ENCODE data around the gene B3GNT3. TPM values are rescaled to one million over a fixed set of nuclear protein-coding genes. Genes with fewer than 3 reads are reported as not detected.

The B3GNT3 gene
- total and polyA plus RNA-seq, 2 of the 13 experiments (the other 11 are each of a cell fraction or from before 2014, with no cell fraction given), result 0.86 to 4.0 TPM

DNA sequence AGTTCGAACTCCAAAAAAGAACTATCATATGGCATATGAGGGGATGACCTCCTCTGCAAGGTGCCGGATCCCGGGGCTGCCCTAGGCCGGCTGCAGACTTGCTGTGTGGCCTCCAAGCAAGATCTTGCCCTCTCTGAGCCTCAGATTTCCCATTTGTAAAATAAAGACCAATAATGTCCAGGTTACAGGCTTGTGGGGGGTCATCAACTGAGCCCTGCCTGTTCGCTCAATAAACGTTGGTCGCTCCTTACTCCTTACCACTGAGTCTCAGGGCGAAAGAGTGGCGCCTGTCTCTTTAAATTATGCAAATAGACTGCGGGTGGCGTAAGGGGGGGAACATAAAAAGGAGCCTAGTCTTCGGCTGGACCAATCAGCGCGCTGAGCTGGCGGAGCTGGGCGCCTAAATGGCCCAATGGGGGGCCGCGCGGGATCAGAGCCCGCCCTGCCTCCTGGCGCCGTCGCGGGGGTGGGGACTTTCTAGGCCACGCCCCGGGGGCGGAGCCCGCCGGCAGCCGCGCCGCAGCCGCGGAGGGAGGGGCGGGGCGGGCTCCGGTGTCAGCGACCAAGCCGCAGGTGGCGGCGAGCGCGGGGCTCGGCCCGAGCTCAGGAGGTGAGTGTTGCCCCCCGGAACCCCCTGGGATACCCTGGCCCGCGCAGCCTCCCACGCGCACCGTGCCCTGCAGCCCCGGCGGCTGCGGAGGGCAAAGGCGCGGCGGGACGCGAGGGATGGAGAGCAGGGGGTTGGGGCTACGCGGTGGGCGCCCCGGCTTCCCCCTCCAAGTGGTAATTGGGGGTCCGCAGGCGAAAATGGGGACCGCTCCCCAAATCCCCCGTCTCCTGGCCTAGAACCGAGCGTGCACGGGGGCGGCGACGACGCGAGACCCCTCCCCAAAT is 47.5 kb upstream of the B3GNT3 start:
- Histone ChIP-seq H3K4me2 (ENCODE audit: low read depth, low read length) (peak overlapping the region; percentile 82), H3K27me3 (ENCODE audit: control insufficient read depth in 1 of 2, insufficient read depth in 2 of 2, low read length in 2 of 2) (no peaks in the 10 kb centered on the region), H2AFZ (ENCODE audit: low read length) (no peak overlapping the region), H3K9ac (ENCODE audit: insufficient read depth, low read depth, low read length) (peak overlapping the region; percentile 46; the same call in 1 of the 2 replicates), H4K20me1 (ENCODE audit: insufficient read depth, low read length) (no peaks in the 10 kb centered on the region), H3K36me3 (replicated peaks in 1 of 2; ENCODE audit: control insufficient read depth in 1 of 2, insufficient read depth in 2 of 2, low read length in 2 of 2) (no peaks in the 10 kb centered on the region), H3K9me3 (ENCODE audit: low read length) (no peaks in the 10 kb centered on the region), H3K79me2 (ENCODE audit: insufficient read depth, low read length) (no peaks in the 10 kb centered on the region), H3K4me3 (replicated peaks in 1 of 3; ENCODE audit: insufficient read depth in 1 of 3, low read depth in 2 of 3, low read length in 3 of 3) (peak overlapping the region; percentile 37 to 78 (median 67); a peak in 5 of 6 replicates), H3K27ac (ENCODE audit: extremely low read length, insufficient read depth, low read length) (no peak overlapping the region), H3K4me1 (ENCODE audit: insufficient read depth, low read length) (peaks cover 46% of the 10 kb centered on the region)
- POLR2A ChIA-PET, result interaction anchor here (1.0 kb wide), 1 partner anchor 236 kb away, joined by 3 read pairs; the partner anchor contains the start of gene PGLS
- DNase-seq (ENCODE audit: low spot score) (peak; percentile 89), ATAC-seq (peak; percentile 95), FAIRE-seq (no peak)
- no TSS peak for BruUV-seq (replicated peaks)
- WGBS (ENCODE audit: low lambda C conversion rate), result 20% methylated on average over 10 of the region's 75 CpGs
- CTCF ChIA-PET (ENCODE audit: low intra/inter-chr PET ratio, low total read pairs), result no interaction called here
- intact Hi-C loops (cut with micrococcal nuclease; ENCODE audit: unreplicated experiment) (no loop called here), in situ Hi-C loops (cut with HindIII; ENCODE audit: extremely low pct_ligation_motif_present, low pct_unique_long_range_greater_than_20kb) (no loop called here)
- TF ChIP-seq ZFP90 (CRISPR knock-in tag; IDR thresholded peaks at IDR 0.05; ENCODE audit: borderline replicate concordance), result peak; percentile 58; the same call in 1 of the 2 replicates
- TF ChIP-seq NFYB (CRISPR knock-in tag; IDR thresholded peaks at IDR 0.05), result peak; percentile 91
- TF ChIP-seq, protein P1, sequence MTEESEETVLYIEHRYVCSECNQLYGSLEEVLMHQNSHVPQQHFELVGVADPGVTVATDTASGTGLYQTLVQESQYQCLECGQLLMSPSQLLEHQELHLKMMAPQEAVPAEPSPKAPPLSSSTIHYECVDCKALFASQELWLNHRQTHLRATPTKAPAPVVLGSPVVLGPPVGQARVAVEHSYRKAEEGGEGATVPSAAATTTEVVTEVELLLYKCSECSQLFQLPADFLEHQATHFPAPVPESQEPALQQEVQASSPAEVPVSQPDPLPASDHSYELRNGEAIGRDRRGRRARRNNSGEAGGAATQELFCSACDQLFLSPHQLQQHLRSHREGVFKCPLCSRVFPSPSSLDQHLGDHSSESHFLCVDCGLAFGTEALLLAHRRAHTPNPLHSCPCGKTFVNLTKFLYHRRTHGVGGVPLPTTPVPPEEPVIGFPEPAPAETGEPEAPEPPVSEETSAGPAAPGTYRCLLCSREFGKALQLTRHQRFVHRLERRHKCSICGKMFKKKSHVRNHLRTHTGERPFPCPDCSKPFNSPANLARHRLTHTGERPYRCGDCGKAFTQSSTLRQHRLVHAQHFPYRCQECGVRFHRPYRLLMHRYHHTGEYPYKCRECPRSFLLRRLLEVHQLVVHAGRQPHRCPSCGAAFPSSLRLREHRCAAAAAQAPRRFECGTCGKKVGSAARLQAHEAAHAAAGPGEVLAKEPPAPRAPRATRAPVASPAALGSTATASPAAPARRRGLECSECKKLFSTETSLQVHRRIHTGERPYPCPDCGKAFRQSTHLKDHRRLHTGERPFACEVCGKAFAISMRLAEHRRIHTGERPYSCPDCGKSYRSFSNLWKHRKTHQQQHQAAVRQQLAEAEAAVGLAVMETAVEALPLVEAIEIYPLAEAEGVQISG (CRISPR knock-in tag; IDR thresholded peaks at IDR 0.05), result 0 out of 2 replicates have a peak, but pooled peaks have one; percentile 21
- peak; percentile 71 for TF ChIP-seq ZFP36 (IDR thresholded peaks at IDR 0.05; ENCODE audit: borderline replicate concordance, low read depth, low read length, partially characterized antibody)
- TF ChIP-seq, protein P2, sequence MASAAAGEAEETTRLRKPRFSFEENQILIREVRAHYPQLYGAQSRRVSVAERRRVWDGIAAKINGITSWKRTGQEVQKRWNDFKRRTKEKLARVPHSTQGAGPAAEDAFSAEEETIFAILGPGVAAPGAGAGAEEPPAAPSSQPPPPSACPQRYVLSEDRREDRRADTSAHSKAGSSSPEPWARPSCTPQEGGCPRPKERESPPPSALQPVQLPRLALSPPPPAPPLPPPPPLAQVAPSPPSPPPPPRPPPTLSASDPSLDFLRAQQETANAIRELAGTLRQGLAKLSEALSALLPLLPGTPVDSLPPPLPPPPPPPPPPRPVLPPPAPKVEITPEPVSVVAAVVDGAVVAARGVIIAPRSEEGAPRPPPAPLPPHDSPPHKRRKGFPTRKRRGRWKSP (CRISPR knock-in tag; IDR thresholded peaks at IDR 0.05), result no peak
- no peak for TF ChIP-seq SNAI1 (CRISPR knock-in tag; IDR thresholded peaks at IDR 0.05; ENCODE audit: borderline replicate concordance)
- TF ChIP-seq, protein P3, sequence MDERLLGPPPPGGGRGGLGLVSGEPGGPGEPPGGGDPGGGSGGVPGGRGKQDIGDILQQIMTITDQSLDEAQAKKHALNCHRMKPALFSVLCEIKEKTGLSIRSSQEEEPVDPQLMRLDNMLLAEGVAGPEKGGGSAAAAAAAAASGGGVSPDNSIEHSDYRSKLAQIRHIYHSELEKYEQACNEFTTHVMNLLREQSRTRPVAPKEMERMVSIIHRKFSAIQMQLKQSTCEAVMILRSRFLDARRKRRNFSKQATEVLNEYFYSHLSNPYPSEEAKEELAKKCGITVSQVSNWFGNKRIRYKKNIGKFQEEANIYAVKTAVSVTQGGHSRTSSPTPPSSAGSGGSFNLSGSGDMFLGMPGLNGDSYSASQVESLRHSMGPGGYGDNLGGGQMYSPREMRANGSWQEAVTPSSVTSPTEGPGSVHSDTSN (CRISPR knock-in tag; IDR thresholded peaks at IDR 0.05), result no peak
- peak; percentile 43 for TF ChIP-seq GABPB1 (CRISPR knock-in tag; IDR thresholded peaks at IDR 0.05)
- TF ChIP-seq CEBPB (IDR thresholded peaks at IDR 0.05; ENCODE audit: borderline replicate concordance, low read depth, low read length), result peak; percentile 39; the same call in 1 of the 2 replicates
- TF ChIP-seq, protein P4, sequence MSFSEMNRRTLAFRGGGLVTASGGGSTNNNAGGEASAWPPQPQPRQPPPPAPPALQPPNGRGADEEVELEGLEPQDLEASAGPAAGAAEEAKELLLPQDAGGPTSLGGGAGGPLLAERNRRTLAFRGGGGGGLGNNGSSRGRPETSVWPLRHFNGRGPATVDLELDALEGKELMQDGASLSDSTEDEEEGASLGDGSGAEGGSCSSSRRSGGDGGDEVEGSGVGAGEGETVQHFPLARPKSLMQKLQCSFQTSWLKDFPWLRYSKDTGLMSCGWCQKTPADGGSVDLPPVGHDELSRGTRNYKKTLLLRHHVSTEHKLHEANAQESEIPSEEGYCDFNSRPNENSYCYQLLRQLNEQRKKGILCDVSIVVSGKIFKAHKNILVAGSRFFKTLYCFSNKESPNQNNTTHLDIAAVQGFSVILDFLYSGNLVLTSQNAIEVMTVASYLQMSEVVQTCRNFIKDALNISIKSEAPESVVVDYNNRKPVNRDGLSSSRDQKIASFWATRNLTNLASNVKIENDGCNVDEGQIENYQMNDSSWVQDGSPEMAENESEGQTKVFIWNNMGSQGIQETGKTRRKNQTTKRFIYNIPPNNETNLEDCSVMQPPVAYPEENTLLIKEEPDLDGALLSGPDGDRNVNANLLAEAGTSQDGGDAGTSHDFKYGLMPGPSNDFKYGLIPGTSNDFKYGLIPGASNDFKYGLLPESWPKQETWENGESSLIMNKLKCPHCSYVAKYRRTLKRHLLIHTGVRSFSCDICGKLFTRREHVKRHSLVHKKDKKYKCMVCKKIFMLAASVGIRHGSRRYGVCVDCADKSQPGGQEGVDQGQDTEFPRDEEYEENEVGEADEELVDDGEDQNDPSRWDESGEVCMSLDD (CRISPR knock-in tag; IDR thresholded peaks at IDR 0.05; ENCODE audit: borderline replicate concordance), result no peak
- TF ChIP-seq, protein P5, sequence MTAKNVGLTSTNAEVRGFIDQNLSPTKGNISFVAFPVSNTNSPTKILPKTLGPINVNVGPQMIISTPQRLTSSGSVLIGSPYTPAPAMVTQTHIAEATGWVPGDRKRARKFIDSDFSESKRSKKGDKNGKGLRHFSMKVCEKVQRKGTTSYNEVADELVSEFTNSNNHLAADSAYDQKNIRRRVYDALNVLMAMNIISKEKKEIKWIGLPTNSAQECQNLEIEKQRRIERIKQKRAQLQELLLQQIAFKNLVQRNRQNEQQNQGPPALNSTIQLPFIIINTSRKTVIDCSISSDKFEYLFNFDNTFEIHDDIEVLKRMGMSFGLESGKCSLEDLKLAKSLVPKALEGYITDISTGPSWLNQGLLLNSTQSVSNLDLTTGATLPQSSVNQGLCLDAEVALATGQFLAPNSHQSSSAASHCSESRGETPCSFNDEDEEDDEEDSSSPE (CRISPR knock-in tag; IDR thresholded peaks at IDR 0.05), result 0 out of 2 replicates have a peak, but pooled peaks have one; percentile 27
- TF ChIP-seq ZNF605 (CRISPR knock-in tag; IDR thresholded peaks at IDR 0.05), result 0 out of 2 replicates have a peak, but pooled peaks have one; percentile 26
- TF ChIP-seq RXRA (CRISPR knock-in tag; IDR thresholded peaks at IDR 0.05), result no peak

Measured in HepG2 (cell line).